Loucy (cell line): ENCODE data around the gene USP33.
"Not testable (repeated sequence)": the region's sequence is repeated elsewhere in the genome, so short reads cannot be mapped to it uniquely, and the experiment has no call there.

Experiments
- H2AFZ ChIP-seq: fragments of 200-600 bp; sonication (generic); 2 replicates; pipeline ENCODE4 v1.6.0; 2016; ENCODE audit warnings: antibody characterized with exemption, mild to moderate bottlenecking, low read length, moderate library complexity
- H3F3A ChIP-seq: fragments of 200-600 bp; 2 replicates; pipeline ENCODE4 v1.6.0; 2016; ENCODE audit warnings: antibody characterized with exemption, low read depth, mild to moderate bottlenecking
- H3K27me3 ChIP-seq: fragments of 200-600 bp; sonication (generic); 2 replicates; pipeline ENCODE4 v1.6.1; 2014; ENCODE audit warnings: low read length, mild to moderate bottlenecking; ENCODE audit not compliant: insufficient read depth, poor library complexity, severe bottlenecking
- H3K36me3 ChIP-seq: fragments of 200-600 bp; sonication (generic); 2 replicates; pipeline ENCODE4 v1.6.1; 2016; ENCODE audit warnings: low read length; ENCODE audit not compliant: insufficient read depth
- H3K4me1 ChIP-seq: fragments of 200-600 bp; sonication (generic); 2 replicates; pipeline ENCODE4 v1.5.1; 2014; ENCODE audit warnings: low read length, mild to moderate bottlenecking; ENCODE audit not compliant: insufficient read depth, poor library complexity, severe bottlenecking
- H3K4me2 ChIP-seq: fragments of 200-600 bp; sonication (generic); 2 replicates; pipeline ENCODE4 v1.6.0; 2014; ENCODE audit warnings: antibody characterized with exemption, low read length, low read depth, mild to moderate bottlenecking; ENCODE audit not compliant: poor library complexity, severe bottlenecking
- H3K4me3 ChIP-seq: fragments of 200-600 bp; sonication (generic); 2 replicates; pipeline ENCODE4 v1.5.1; 2014; ENCODE audit warnings: low read length, mild to moderate bottlenecking, mixed read lengths; ENCODE audit not compliant: poor library complexity, severe bottlenecking
- H3K79me2 ChIP-seq: fragments of 200-600 bp; sonication (generic); 2 replicates; pipeline ENCODE4 v1.6.1; 2014; ENCODE audit warnings: low read length; ENCODE audit not compliant: insufficient read depth
- H3K9ac ChIP-seq: fragments of 200-600 bp; sonication (generic); 2 replicates; pipeline ENCODE4 v1.6.0; 2014; ENCODE audit warnings: mild to moderate bottlenecking, low read depth, low read length, moderate library complexity; ENCODE audit not compliant: poor library complexity, severe bottlenecking
- H3K9me2 ChIP-seq: fragments of 200-600 bp; sonication (generic); replicated peaks from 2 replicates; pipeline ENCODE4 v1.6.1; 2016; ENCODE audit warnings: low read depth, low read length, mixed read lengths
- H3K9me3 ChIP-seq: fragments of 200-600 bp; sonication (generic); 2 replicates; pipeline ENCODE4 v1.6.1; 2014; ENCODE audit warnings: mild to moderate bottlenecking, antibody characterized with exemption, low read length, low read depth; ENCODE audit not compliant: insufficient read depth
- H4K20me1 ChIP-seq: fragments of 200-600 bp; sonication (generic); 2 replicates; pipeline ENCODE4 v1.6.0; 2014; ENCODE audit warnings: antibody characterized with exemption, low read length, mild to moderate bottlenecking; ENCODE audit not compliant: insufficient read depth, poor library complexity, severe bottlenecking
- EZH2phosphoT487 ChIP-seq: fragments of 200-600 bp; IDR thresholded peaks from 2 replicates; pipeline ENCODE4 v1.6.1; 2018; ENCODE audit warnings: antibody characterized with exemption, mild to moderate bottlenecking, moderate library complexity, borderline replicate concordance
- TF ChIP-seq, protein P1 (sequence below): fragments of 200-600 bp; sonication (generic); conservative IDR thresholded peaks from 2 replicates; pipeline ENCODE4 v1.5.1; 2014; ENCODE audit warnings: mild to moderate bottlenecking, antibody characterized with exemption, low read length

USP33 gene

DNA sequence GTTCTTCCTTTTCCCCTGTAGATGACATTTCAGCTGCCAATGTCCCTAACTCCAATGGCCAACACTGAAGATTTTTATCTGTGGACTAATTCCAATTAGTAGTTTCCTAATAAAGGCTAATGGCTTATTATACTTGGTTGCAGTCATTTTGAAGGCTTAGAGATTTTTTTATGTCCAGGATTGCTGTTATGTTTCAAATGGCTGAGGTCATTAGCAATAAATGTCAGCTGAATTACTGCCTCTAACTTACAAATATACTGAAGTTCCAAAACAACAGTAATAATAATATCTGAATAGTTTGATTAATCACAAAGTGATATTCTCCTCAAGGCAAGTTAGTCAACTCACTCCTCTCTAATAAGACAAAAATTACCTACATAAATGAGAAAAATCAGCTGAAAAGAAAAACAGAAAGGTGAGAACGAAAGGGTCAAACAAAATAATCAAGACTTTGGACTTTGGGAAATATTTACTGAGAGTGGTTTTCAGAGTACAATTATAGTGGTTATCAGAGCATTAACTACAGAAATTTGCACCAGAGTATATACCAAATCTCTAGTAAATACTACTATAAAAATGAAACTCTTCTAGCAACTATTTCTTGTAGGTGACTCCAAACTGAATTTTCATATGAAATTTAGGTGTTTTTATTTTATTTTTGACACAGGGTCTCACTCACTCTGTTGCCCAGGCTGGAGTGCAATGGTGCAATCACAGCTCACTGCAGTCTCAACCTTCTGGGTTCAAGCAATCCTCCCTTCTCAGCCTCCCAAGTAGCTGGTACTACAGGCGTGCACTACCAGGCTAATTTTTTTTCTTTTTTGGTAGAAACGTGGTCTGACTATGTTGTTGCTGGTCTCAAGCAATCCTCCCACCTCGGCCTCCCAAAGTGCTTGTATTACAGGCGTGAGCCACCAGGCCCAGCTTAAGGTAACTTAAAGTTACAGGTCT lies 80.7 kb downstream of the USP33 start:
- Histone ChIP-seq H3K9me3 (no peaks in the 10 kb centered on the region), H3K4me3 (peak overlapping the region; percentile 97), H2AFZ (no peak overlapping the region), H4K20me1 (peaks cover 84% of the 10 kb centered on the region), H3K4me2 (peak overlapping the region; percentile 80), H3K9me2 (no peaks in the 10 kb centered on the region), H3K9ac (peak overlapping the region; percentile 33), H3K4me1 (peaks cover 44% of the 10 kb centered on the region), H3K27me3 (no peaks in the 10 kb centered on the region), H3F3A (peaks cover 2% of the 10 kb centered on the region; the same call in 1 of the 2 replicates), H3K79me2 (peaks cover 86% of the 10 kb centered on the region), H3K36me3 (no peaks in the 10 kb centered on the region)
- TF ChIP-seq EZH2phosphoT487, result no peak
- TF ChIP-seq, protein P1, sequence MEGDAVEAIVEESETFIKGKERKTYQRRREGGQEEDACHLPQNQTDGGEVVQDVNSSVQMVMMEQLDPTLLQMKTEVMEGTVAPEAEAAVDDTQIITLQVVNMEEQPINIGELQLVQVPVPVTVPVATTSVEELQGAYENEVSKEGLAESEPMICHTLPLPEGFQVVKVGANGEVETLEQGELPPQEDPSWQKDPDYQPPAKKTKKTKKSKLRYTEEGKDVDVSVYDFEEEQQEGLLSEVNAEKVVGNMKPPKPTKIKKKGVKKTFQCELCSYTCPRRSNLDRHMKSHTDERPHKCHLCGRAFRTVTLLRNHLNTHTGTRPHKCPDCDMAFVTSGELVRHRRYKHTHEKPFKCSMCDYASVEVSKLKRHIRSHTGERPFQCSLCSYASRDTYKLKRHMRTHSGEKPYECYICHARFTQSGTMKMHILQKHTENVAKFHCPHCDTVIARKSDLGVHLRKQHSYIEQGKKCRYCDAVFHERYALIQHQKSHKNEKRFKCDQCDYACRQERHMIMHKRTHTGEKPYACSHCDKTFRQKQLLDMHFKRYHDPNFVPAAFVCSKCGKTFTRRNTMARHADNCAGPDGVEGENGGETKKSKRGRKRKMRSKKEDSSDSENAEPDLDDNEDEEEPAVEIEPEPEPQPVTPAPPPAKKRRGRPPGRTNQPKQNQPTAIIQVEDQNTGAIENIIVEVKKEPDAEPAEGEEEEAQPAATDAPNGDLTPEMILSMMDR, result no peak

DNA sequence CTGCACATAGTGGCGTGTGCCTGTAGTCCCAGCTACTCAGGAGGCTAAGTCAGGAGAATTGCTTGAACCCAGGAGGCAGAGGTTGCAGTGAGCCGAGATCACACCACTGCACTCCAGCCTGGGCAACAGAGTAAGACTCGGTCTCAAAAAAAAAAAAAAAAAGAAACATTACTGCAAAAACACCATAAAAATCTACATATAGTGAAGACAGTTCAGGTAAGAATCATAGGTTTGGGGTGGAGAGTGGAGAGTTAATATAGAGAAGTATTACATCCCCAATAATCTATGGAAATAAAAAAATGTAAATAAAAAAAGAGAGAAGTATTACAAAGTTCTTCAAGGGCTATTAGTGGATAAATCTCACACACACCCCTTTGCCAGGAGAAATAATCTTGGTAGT lies 84.8 kb downstream of the USP33 start:
- H3K79me2 ChIP-seq, result peaks cover 100% of the 10 kb centered on the region
- H3K27me3 ChIP-seq, H2AFZ ChIP-seq, H3K9me3 ChIP-seq, H3K9ac ChIP-seq, H3F3A ChIP-seq, H3K4me2 ChIP-seq, H3K4me3 ChIP-seq, H3K9me2 ChIP-seq, H3K36me3 ChIP-seq: not testable (repeated sequence)
- H3K4me1 ChIP-seq, result peaks cover 28% of the 10 kb centered on the region
- H4K20me1 ChIP-seq, result peaks cover 93% of the 10 kb centered on the region

DNA sequence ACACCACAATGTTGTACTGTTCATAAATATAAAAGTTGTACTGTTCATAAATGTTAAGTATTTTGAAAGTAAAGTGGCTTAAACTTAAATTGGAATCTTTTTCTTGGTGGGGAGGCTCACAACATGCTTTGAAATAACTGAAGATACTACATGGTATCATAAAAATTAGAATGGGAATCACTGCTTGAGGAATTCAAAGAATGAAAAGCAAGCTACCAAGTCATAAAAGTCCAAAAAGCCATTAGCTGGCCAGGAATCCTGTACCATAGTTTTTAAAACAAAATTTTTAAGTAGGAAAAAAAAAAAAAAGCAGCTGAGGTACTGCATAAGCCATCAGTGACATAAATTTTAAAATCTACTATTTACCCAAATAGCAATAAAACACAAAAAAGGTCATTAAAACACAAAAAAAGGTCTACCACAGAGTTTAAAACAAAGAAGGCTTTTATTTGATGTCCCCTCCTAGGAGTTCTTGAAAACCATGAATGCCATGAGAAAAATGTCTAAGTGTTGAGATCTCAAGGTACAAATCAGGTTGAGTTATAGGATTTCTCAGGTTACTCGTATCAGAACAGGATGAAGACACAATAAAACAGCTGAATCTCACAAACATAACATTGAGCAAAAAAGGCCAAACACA lies 85.8 kb downstream of the USP33 start:
- Histone ChIP-seq H3K9ac (no peak overlapping the region), H3F3A (no peaks in the 10 kb centered on the region), H2AFZ (no peak overlapping the region), H3K4me1 (peaks cover 19% of the 10 kb centered on the region), H4K20me1 (peaks cover 91% of the 10 kb centered on the region), H3K79me2 (peaks cover 100% of the 10 kb centered on the region), H3K4me2 (no peak overlapping the region), H3K36me3 (no peaks in the 10 kb centered on the region), H3K4me3 (no peak overlapping the region), H3K9me3 (no peaks in the 10 kb centered on the region), H3K27me3 (no peaks in the 10 kb centered on the region), H3K9me2 (no peaks in the 10 kb centered on the region)
- TF ChIP-seq EZH2phosphoT487, result no peak
- TF ChIP-seq, protein P1, result no peak
